Esophagus muscularis mucosa (tissue), 4 donors: ENCODE measurements around the gene TDRD3.

Source experiments
- EP300 ChIP-seq: sonication (generic); formaldehyde crosslinking; IDR thresholded peaks from one replicate; pipeline ENCODE4 v1.6.1; 2017; ENCODE audit warnings: antibody characterized with exemption
- POLR2A ChIP-seq: fragments of 450-650 bp; IDR thresholded peaks from one replicate; pipeline ENCODE4 v1.6.1; 2017; ENCODE audit warnings: antibody characterized with exemption, moderate library complexity, mild to moderate bottlenecking, low read depth
- POLR2AphosphoS5 ChIP-seq, 2 donors: sonication (generic); formaldehyde crosslinking; IDR thresholded peaks; one replicate each; pipeline ENCODE4 v1.6.1; 2017; ENCODE audit warnings: antibody characterized with exemption in 2 of 2
- TF ChIP-seq, protein P1 (sequence below), 3 experiments: fragments of 200-600 bp in 2 of 3; fragments of 450-650 bp in 1 of 3; sonication (generic) in 2 of 3; IDR thresholded peaks; one replicate each; pipeline ENCODE4 v1.5.1; 2017 to 2019; ENCODE audit warnings: antibody characterized with exemption in 3 of 3, mild to moderate bottlenecking in 2 of 3, moderate library complexity in 1 of 3

DNA sequence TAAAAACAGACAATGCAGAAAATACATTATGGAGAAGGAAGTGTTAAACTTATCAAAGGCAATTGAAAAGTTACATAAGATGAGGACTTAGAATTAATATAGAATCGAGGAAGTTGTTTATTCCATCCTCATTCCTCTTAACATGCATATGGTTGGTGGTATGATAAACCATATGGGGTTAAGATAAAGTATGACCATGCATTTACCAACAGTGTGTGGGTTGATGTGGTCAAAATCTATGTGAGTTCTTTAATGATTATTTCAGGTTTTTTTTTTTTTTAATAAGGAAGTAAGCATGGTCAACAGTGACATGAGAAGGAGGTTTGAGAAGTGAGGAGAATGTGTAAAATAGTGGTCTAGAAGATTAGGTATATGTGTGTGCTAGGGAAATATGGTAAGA, 94.5 kb downstream of the TDRD3 start:
- TF ChIP-seq EP300 (no peak), POLR2A (no peak), POLR2AphosphoS5 (IDR thresholded peaks at IDR 0.05) (no peak)
- TF ChIP-seq, protein P1, sequence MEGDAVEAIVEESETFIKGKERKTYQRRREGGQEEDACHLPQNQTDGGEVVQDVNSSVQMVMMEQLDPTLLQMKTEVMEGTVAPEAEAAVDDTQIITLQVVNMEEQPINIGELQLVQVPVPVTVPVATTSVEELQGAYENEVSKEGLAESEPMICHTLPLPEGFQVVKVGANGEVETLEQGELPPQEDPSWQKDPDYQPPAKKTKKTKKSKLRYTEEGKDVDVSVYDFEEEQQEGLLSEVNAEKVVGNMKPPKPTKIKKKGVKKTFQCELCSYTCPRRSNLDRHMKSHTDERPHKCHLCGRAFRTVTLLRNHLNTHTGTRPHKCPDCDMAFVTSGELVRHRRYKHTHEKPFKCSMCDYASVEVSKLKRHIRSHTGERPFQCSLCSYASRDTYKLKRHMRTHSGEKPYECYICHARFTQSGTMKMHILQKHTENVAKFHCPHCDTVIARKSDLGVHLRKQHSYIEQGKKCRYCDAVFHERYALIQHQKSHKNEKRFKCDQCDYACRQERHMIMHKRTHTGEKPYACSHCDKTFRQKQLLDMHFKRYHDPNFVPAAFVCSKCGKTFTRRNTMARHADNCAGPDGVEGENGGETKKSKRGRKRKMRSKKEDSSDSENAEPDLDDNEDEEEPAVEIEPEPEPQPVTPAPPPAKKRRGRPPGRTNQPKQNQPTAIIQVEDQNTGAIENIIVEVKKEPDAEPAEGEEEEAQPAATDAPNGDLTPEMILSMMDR (IDR thresholded peaks at IDR 0.05) = no peak
